Endometrial microvascular endothelial cells (primary cell): ENCODE data around the gene DDIT4L. TPM values are rescaled to one million over a fixed set of nuclear protein-coding genes. Genes with fewer than 3 reads are reported as not detected.
"Not testable (repeated sequence)": the region's sequence is repeated elsewhere in the genome, so short reads cannot be mapped to it uniquely, and the experiment has no call there.

ENCODE experiments used
- in situ Hi-C: cut with HindIII; loops from 2 replicates; pipeline ENCODE4 v1.10.0; 2017; ENCODE audit warnings: low sequenced_read_pairs, low pct_unique_long_range_greater_than_20kb; ENCODE audit errors: inconsistent ontology term
- total RNA-seq: library from RNA; depleted of rRNA; stranded (reverse); fragments of >200 nt; gene quantifications from one replicate; pipeline ENCODE4 v1.2.3, GENCODE V29; 2015; ENCODE audit errors: inconsistent ontology term

DDIT4L gene
- 2.0 TPM for total RNA-seq

- in situ Hi-C loops, result no loop called here
Measured at GRCh38 chr4:100189820-100190642, at the start of gene DDIT4L. Gene DDIT4L, minus strand, starts transcription at chr4:100190468. Its CDS starts 485 bp downstream, at chr4:100189983.

GRCh38 chr4:100240008-100240407 lies 49.7 kb upstream of the DDIT4L start:
- in situ Hi-C loops, result no loop called here

GRCh38 chr4:100224721-100225120 lies 34.5 kb upstream of the DDIT4L start:
- in situ Hi-C loops, result no loop called here

GRCh38 chr4:100224160-100224559 lies 33.9 kb upstream of the DDIT4L start:
- in situ Hi-C loops, result no loop called here

GRCh38 chr4:100208964-100209363 lies 18.7 kb upstream of the DDIT4L start:
- in situ Hi-C loops, result no loop called here

- in situ Hi-C loops, result no loop called here
Measured at GRCh38 chr4:100208459-100208858, 18.2 kb upstream of the DDIT4L start.

GRCh38 chr4:100206850-100207249 lies 16.6 kb upstream of the DDIT4L start:
- in situ Hi-C loops, result no loop called here

GRCh38 chr4:100198061-100198460 lies 7.8 kb upstream of the DDIT4L start:
- in situ Hi-C loops, result no loop called here

GRCh38 chr4:100196388-100197071 lies 6.3 kb upstream of the DDIT4L start:
- in situ Hi-C loops, result not testable (repeated sequence)

- in situ Hi-C loops, result no loop called here
Measured at GRCh38 chr4:100190643-100191600, 654 bp upstream of the DDIT4L start.

GRCh38 chr4:100188829-100189228 lies 1.4 kb downstream of the DDIT4L start:
- in situ Hi-C loops, result no loop called here

GRCh38 chr4:100187781-100188180 lies 2.5 kb downstream of the DDIT4L start:
- in situ Hi-C loops, result no loop called here

GRCh38 chr4:100184787-100185186 lies 5.5 kb downstream of the DDIT4L start:
- in situ Hi-C loops, result no loop called here

- in situ Hi-C loops, result no loop called here
Measured at GRCh38 chr4:100177855-100178254, 12.4 kb downstream of the DDIT4L start.

GRCh38 chr4:100177126-100177525 lies 13.1 kb downstream of the DDIT4L start:
- in situ Hi-C loops, result no loop called here

GRCh38 chr4:100175858-100176257 lies 14.4 kb downstream of the DDIT4L start:
- in situ Hi-C loops, result no loop called here

- in situ Hi-C loops, result no loop called here
Measured at GRCh38 chr4:100174985-100175383, 15.3 kb downstream of the DDIT4L start.

- in situ Hi-C loops, result no loop called here
Measured at GRCh38 chr4:100170986-100171385, 19.3 kb downstream of the DDIT4L start.
